GM12891 (cell line): ENCODE measurements around the gene VPS37C.

Experiments
- DNase-seq: peaks from one replicate; pipeline ENCODE4 v3.0.0; 2011; ENCODE audit warnings: low spot score; ENCODE audit not compliant: insufficient read length
- FAIRE-seq: peaks from 2 replicates; lab custom pipeline; 2011; peaks lifted over from hg19 to GRCh38; lab: Jason Lieb, UNC
- PAX5 ChIP-seq: IDR thresholded peaks from 2 replicates; pipeline ENCODE4 v1.6.1; 2011; ENCODE audit warnings: low read length, moderate library complexity, mild to moderate bottlenecking; ENCODE audit not compliant: insufficient read depth, severe bottlenecking
- POLR2A ChIP-seq: IDR thresholded peaks from 2 replicates; pipeline ENCODE4 v1.6.1; 2011; ENCODE audit warnings: low read depth, low read length, control low read depth
- POLR2AphosphoS5 ChIP-seq: IDR thresholded peaks from 2 replicates; pipeline ENCODE4 v1.6.1; 2011; ENCODE audit warnings: low read depth, low read length, control low read depth
- POU2F2 ChIP-seq: IDR thresholded peaks from 2 replicates; pipeline ENCODE4 v1.6.1; 2011; ENCODE audit warnings: low read depth, mild to moderate bottlenecking, control low read depth, low read length, moderate library complexity
- SPI1 ChIP-seq: IDR thresholded peaks from 2 replicates; pipeline ENCODE4 v1.6.1; 2011; ENCODE audit warnings: low read depth, low read length, control low read depth
- TAF1 ChIP-seq: IDR thresholded peaks from 2 replicates; pipeline ENCODE4 v1.6.1; 2011; ENCODE audit warnings: low read depth, low read length, control low read depth

Gene VPS37C

DNA sequence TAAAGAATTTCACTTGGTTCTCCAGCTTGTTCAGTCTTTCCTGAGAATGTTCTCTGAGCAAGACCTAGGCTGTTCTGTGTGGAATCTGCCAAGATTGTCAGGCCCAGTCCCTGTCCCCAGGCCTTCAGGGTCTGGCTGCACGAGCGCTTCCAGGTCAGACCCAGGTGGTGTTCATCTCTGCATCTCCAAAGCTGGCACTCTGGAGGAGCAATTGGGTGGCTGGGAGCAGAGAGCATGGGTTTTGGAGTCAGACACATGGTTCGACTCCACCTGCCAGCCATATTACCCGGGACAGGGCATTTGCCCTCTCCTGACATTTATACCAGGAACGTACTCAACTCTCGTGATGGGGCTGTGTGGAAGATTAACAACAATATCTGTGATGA lies 50.2 kb downstream of the VPS37C start:
- no peak for DNase-seq
- TF ChIP-seq TAF1 (no peak), PAX5 (no peak), POU2F2 (no peak), POLR2A (no peak), SPI1 (no peak), POLR2AphosphoS5 (no peak)
- no peak for FAIRE-seq

DNA sequence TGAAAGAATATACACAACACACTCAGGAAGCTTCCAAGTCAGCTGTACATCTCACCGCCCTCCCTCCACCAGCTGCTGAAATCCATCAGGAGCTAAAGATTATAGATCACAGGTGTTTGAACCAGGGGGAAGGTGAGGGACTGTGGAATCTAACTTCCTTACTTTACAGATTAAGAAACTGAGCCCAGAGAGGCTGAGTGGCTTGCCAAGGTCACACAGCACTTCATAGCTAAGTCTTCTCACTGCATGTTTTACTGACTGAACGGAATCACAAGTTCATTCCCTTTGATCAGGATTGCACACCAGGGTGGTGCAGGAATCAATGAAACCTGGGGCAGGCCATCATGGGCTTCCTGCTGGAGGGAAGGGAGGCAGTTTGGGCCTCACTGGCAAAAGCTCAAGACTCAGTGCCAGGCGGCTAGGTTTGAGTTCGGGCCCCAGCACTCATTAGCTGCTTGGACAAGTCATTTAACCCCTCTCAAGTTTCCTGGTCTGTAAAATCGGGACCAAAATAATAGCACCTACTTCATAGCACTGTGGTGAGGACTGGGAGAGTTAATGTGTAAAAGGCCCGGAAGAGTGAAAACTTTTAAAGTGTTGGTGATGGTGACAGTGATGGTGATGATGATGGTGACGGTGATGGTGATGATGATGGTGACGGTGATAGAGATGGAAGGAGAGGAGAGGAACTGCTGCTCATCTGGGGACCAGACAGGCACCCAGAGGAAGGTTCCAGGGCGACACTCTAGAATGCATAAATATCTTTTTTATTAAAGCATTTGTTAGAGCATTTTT lies 50.8 kb downstream of the VPS37C start:
- no peak for TF ChIP-seq POLR2AphosphoS5
- no peak for FAIRE-seq
- no peak for DNase-seq

DNA sequence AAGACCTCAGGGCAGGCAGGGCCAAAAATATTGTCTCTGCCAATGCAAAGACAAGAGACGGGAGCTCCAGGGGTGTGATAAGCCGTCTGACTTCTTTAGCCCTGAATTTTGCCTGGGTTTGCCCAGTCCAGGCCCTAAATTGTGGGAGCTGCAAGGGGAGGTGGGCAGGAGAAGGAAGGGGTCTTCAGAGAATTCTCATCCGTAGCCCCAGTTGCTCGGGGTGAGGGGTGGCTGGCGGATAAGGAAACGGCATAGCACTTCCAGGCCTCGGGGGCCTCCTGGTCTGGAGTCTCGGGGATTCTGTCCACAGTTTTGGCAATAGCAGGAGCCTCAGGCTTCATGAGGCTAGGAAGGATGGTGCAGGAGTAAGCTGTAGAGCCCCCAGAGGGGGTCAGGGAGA lies 51.6 kb downstream of the VPS37C start:
- TF ChIP-seq POLR2AphosphoS5 (no peak), TAF1 (no peak), PAX5 (no peak), SPI1 (no peak), POU2F2 (no peak), POLR2A (no peak)
- DNase-seq (no peak), FAIRE-seq (no peak)

DNA sequence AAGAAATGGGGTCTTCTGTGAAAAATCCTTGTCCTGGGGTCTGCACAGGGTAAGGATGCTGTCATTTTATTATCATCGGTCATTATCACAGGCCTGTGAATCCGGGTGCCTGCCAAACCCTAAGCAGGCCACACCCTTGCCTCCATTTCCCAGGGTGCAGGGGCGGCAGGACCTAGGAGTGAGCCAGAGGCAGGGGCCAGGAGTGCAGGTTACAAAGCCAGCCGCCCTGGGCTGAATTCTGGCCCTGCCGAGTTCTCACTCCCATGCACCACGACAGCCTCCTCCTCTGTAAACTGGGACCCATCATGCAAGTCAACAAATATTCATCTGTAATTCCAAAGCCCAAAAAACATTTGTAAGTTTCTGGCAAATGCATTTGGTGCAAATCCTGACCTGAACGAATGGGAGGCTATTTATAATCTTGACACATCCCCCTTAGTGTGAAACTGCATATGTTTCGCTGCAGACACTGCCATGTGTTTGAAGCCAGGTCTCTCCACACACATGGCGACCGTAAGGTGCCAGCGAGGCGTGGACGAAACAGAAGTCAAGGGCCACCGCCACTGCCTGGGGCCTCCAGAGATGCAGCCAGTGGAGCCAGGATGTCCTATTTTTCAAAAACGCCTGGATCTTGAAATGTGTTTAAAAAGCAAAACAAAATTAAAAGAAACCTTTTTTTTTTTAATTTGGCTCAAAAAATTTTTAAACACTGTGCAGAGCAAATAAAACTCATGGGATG lies 52.2 kb downstream of the VPS37C start:
- FAIRE-seq (no peak), DNase-seq (no peak)
- TF ChIP-seq POU2F2 (no peak), TAF1 (no peak), PAX5 (no peak), SPI1 (no peak), POLR2A (no peak), POLR2AphosphoS5 (no peak)

DNA sequence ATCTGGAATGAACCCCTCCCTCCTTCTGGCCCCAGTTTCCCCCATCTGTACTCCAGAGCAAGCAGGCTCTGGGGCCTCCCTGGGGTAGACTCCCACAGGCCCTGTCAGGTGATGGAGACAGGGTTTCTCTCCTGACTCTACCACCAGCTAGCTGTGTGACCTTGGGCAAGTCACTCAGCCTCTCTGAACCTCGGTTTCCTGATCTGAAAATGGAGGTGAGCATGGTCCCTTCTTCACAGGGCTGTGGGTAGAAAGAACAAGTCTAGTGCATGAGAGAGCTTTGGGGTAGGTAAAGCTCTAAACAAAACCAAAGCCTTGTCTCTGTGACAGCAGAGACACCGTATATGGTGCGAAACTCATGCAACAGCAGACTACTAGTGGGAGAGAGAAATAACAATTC lies 53.3 kb downstream of the VPS37C start:
- FAIRE-seq (no peak), DNase-seq (no peak)
- TF ChIP-seq SPI1, result no peak
- no peak for TF ChIP-seq POLR2AphosphoS5
- TF ChIP-seq POU2F2, result no peak
- TF ChIP-seq TAF1, result no peak
- TF ChIP-seq PAX5, result no peak
- no peak for TF ChIP-seq POLR2A

DNA sequence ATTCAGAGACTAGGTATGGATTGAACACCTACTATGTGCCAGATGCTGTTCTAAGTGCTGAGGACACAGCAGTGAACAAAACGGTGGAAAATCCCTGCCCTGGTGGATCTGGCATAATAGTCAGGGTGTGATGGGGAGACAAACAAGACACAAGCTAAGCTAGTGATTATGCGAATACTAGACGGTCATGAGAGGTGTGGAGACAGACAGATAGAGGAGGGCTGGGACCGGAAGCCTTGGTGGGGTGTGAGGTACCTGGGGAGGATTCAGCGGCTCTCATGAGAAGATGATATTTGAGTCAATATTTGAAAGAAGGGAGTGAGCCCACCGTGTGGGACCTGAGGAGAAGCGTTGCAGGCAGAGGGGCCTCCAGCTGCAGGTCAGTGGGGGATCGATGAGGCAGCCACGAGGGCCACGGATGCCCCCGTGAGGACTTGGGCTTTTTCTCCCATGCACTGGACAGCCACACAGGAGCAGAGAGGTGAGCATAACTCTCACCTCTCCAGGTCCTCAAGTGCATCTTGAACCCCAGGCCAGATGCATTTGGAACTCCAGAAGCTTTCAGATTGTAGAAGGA lies 54.2 kb downstream of the VPS37C start:
- no peak for FAIRE-seq
- DNase-seq, result no peak
- no peak for TF ChIP-seq TAF1
- no peak for TF ChIP-seq POLR2A
- TF ChIP-seq PAX5, result no peak
- TF ChIP-seq POLR2AphosphoS5, result no peak
- no peak for TF ChIP-seq SPI1
- TF ChIP-seq POU2F2, result no peak

DNA sequence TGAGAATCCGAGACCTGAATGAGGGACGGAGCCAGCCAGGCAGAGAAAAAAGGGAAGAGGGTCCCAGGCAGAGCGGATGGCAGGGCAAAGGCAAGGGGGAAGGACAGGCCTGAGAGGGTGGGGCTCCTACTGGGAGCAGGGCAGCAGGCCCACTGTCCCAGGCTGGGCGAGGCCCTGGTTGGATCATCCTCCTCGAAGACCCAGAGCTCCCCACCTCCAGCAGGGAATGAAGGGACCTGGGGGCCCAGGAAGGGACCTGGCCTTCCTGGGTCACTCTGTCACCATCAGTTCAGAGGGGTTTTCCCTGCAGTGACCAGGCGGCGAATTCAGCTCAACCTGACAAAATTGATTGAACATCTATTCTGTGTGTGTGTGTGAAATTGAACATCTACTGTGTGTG lies 54.9 kb downstream of the VPS37C start:
- no peak for FAIRE-seq
- no peak for DNase-seq
- TF ChIP-seq POLR2AphosphoS5 (no peak), SPI1 (no peak), TAF1 (no peak), POLR2A (no peak), POU2F2 (no peak), PAX5 (no peak)

DNA sequence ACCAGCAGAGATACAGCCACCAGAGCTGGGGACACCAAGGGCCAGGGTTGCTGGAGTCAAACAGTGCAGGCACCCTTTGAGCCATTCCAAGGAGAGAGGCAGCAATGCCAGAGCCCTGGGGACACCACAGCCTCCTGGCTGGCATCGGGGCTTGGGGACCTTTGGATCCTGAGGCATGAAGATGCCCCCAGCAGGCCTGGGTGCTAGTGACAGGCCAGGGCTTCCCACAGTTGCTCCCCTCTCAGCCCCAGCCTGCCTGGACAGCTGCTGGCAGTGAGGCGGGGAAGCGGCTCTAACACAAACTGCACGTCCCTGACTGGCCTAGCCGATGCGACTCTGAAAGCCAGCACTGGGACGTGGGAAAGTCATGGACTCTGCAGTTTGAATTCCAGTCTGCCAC lies 56.3 kb downstream of the VPS37C start:
- DNase-seq (no peak), FAIRE-seq (no peak)
- no peak for TF ChIP-seq POLR2AphosphoS5
- TF ChIP-seq POLR2A, result no peak
- TF ChIP-seq TAF1, result no peak
- TF ChIP-seq PAX5, result no peak
- TF ChIP-seq SPI1, result no peak

DNA sequence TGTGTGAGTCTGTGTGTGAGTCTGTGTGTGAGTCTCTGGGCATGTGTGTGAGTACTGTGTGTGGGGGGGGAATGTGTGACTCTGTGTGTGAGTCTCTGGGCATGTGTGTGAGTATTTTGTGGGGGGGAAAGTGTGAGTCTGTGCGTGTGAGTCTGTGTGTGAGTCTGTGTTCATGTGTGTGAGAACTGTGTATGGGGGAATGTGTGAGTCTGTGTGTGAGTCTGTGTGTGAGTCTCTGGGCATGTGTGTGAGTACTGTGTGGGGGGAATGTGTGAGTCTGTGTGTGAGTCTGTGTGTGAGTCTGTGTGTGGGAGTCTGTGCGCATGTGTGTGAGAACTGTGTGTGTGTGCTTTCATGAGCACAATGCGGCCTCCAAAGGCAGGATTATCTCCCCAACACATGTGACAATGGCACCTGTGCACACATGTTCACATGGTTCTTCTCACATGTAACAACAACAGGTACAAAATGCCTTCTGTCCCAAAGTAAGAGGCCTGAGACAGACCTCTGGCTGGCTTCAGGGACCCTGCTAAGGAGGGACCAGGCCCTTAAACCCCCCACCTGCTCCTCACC lies 57.3 kb downstream of the VPS37C start:
- FAIRE-seq (no peak), DNase-seq (no peak)
- no peak for TF ChIP-seq PAX5
- TF ChIP-seq POU2F2, result no peak
- no peak for TF ChIP-seq SPI1
- no peak for TF ChIP-seq TAF1
- no peak for TF ChIP-seq POLR2A
- no peak for TF ChIP-seq POLR2AphosphoS5
